ENCODE data around the gene TMSB10.

The TMSB10 gene

DNA sequence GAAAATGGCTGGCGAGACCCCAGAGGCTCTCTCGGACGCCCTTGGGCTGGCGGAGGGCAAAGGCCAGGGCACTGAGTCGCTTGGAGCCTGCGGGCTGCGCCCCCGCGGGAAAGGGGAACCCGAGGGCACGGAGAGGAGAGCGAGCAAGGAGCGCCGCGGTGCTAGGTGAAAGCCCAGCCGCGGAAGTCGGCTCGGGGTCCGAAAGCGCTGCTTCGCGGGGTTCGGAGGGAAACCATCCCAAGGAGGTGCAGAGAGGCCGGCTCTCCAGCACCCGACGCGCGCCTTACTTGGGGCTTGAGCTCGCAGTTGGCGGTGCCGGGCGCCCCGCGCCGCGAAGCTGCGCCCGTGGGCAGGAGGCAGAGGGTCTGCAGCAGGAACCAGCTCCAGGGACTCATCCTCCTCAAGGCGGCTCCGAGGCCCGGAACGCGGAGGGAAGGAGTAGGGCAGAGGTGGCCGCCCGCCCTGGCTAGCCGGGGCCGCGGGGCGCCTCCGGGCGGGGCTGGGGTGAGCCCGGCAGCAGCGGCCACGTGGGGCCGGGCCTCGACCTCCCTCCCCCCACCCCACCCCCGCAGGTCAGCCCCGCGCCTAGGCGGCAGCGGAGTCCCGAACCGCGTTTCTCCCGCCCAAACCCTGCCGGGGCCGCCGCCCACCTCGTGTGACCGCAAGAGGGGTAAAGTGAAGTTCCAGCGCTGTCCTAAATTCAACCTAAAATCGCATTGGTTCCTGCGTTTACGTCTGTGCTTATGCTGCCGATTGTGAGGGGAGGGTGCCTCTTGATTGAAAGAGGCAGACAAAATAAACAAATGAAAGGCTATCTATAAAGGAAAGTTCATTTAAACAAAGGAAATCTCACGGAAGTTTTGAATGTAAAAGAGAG is 24.6 kb upstream of the TMSB10 start, which contains the start of gene TRABD2A:
TRABD2A (minus strand) TSS at position 440 of the 877 bp plus-strand sequence; CDS start at position 395, 45 bp downstream.
- peak in 1 of 2 experiments; percentile 16 for DNase-seq

DNA sequence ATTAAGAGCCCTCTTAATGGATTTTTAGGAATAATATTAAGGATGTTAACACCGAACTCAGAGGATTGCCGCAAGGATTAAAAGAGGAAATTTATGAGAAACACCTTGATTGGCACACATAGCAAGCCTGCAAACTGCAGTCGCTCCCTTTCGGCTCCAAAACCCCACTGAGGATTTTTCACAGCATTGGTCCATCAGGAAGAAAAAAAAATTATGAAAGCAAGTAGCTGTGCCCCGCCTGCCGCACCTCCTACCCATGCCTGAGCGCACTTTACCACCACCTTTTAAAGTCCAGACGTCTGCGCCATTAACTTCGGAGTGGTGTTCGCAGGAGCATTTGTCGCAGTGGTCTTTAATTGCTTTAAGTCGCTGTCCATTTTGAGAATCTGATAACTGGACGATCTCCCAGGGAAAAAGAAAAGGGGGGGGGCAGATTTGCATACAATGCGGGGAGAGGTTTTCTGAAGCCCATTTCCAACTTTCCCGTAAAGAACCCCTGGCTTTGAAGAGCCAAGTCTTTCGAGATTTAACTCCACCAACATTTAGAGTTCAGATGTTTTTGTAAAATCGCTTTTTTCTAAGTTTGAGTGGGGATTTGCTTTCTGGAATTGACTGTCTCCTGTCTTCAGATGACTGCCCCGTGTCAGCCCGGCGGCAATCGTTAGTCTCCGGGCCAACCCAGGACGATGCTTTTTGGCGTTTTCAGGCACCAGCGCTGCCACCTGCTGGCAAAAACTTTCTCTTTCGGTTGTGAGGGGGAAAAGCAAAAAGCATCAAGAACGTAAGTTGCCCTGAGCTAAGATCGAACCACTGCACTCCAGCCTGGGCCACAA is 23.7 kb upstream of the TMSB10 start:
- DNase-seq: peak; percentile 83 to 85

DNA sequence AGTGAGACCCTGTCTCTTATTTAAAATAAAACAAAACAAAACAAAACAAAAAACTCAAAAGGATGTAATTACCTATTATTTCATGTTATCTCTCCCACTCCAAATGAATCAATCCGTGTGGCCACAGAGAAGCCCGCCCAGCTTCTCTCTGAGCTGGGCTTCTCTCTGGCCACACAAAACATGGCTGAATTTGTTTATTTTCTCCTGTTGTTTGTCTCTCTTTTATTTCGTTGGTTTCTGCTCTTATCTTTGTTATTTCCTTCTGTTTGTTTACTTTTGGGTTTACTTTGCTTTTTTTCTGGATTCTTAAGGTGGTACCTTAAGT is 23.1 kb upstream of the TMSB10 start:
- no peak for DNase-seq

DNA sequence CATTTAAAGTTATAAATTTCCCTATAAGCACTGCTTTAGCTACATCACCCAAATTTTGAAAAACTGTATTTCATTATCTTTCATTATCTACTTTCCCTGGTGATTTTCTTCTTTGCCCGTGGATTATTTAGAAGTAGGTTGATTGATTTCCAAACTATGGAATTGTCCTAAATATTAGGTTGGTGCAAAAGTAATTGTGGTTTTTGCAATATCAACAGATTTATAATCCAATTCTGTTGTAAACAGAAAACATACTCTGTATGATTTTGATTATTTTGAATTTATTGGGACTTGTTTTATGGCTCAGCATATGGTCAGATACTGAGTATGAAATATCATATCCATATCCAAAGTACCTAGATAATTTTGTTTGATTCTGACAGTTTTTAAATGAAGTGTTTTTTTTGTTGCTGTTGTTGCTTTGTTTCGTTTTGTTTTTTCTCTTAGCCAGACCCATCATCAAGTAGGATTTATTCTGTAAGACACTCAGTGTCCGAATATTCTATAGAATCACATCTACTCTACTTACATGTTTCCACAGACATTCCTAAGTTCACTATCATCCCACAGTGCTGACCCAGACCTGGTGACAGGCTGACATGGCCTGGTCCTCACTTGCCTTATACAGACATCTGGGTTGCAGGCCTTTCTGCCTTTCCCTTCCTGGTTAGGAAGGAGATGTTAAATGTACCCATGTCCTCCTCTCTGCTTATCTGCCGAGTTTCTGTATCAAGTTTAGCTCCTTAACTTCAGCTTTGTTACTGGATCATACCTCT is 22.5 kb upstream of the TMSB10 start:
- no peak for DNase-seq

DNA sequence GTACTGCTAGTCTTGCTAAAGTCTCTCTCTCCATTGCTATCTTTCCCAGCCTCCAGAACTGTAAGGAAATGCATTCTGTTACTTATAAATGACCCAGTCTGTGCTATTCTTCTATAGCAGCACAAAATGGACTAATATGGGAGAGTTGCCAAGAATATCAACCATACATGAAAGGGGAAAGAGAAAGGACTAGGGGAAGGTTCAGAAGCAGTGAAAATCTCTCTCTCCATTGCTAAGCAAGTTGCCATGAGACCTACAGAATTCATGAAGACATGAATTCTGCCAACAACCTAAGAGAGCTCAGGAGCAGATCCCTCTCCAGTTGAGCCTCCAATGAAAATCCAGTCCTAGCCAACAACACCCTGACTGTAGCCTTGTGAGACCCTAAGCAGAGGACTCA is 21.0 kb upstream of the TMSB10 start:
- DNase-seq: no peak

DNA sequence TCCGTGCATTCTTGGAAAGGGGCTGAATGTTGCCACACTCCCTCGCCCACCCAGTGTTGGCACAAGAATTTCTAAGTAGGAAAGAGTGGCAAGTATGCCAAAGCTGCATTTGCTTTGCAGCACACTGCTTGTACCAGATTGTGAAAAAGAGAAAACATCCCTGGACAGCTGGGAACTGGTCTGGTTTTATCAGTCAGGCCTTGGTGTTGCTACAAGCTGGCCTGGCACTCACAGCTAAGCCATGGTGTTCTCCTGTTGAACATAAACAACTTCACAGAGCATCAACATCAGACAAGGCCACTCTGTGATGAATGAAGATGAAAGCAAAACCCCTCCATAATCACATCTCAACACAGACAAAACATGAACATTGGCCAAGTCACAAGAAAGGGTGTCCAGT is 20.3 kb upstream of the TMSB10 start:
- no peak for DNase-seq

DNA sequence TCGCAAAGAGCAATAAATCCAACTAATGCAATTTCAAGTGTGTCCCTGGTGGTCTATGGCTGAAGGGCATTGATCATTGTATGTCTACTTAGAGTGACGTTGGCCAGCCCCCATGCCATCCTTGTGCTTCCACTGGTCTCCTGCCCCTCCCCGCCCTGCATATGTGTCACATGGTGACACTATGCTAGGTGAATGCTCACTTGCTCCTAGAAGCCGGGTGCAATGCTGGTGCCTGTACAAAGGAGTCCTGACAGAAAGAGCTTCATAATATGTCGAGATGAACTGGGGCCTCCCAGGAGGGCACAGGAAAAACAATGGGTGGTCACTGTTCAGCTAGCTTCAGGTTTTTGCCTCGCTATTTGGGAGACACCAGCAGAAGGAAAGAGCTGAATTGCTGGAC is 18.7 kb upstream of the TMSB10 start:
- DNase-seq: no peak

DNA sequence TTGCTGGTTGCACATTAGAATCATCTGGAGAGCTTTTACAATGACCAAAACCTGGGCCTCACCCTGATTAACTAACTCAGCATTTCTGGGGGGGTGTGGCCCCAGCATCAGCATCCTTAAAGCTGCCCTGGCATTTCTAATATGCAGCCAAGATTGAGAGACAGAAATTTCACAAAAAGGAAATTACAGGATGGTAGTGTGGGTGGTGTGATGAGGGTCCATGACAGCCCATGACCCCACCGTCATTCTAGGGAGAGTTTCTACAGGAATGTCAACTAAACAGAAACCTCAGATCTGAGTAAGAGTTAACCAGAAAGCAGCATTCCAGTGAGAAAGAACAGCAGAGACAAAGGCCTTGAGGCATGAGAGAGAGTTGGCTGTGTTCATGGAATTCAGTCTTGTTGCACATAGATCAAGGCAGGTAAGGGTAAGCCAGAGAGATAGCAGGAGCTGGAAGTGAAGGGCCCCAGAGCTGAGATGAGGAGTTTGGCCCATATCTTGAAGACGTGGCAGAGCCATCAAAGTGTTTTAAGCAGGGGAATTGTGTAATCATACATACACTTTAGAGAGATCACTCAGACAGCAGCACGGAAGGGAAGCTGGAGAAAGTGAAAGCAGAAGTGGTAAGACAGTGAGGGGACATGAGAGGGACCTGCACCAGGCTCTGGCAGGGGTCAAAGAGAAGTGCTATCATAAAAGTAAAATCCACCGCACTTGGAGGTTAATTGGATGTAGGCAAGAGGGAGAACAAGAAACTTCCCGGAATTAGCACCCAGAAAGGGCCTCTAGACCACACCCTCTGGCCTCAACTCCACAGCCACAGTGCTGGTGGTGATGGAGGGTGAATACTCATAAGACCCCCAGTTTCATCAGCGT is 16.8 kb upstream of the TMSB10 start:
- peak; percentile 95 to 96 for DNase-seq

DNA sequence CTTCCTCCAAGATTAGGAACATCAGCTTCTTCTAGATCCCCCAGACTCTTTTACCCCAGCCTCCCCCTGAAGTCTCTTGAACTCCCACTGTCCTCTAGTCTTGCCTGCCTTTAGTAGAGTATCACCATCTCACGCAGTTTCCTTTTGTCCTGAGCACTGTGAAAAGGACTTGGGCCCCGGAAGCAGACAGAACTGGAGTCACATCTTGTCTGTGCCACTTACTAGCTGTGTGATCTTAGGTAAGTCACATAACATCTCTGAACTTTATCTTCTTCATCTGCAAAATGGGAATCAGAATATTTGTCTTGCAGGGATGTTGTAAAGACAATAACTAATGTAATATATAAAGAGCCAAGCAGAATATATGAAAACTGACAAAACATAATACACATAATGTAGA is 16.1 kb upstream of the TMSB10 start:
- DNase-seq: no peak

DNA sequence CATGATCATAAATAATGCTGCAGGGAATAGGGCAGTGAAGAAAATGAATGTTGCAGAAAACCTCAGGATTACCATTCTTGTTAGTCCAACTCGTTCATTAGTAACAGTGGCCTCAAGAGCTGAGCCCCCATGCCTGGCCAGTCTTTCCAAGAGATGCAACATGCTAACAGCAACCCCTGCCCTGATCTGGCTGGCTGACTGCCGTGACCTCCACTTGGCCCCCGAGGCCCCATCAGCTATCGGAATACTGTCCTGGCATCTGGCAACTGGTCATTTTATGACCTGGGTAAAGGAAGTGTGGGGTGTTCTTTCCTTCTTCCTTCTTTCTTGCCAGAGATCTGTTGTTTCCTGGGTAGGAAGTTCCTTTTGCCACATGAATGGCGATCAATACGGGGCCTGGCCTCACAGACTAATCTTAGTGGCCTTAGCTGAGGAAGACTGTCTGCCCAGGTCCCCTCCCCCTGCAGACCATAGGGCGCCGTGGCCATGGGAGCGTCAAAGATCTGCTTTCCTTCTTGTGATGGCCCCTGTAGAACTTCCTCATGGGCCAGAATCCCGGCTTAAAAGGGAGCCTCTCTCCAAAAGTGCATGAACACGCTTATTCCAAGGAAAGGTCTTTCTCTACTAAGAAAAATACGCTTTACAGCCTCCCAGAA is 14.0 kb upstream of the TMSB10 start:
- DNase-seq: no peak

DNA sequence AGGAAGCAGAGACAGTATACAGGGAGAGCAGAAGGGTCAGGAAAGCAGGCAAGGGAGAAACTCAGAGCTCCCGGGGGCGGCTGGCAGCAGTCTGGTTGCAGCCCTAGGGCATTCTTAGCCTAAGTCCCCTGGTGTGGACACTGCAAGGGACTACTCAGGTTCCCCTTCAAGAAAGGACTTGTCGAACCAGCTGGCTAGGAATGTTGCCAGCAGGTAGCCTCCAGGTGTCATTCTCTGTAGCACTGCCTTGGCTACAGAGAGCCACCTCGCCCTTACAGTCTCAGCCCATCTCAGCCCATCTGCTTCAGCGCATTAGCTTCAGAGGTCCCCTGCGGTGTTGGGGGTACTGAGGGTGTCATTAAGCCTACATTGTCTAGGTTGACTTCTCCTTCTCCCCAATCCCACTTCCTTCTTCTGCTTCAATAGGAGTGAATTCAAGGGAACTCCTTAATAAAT is 11.3 kb upstream of the TMSB10 start:
- peak in 1 of 2 experiments; percentile 41 for DNase-seq

DNA sequence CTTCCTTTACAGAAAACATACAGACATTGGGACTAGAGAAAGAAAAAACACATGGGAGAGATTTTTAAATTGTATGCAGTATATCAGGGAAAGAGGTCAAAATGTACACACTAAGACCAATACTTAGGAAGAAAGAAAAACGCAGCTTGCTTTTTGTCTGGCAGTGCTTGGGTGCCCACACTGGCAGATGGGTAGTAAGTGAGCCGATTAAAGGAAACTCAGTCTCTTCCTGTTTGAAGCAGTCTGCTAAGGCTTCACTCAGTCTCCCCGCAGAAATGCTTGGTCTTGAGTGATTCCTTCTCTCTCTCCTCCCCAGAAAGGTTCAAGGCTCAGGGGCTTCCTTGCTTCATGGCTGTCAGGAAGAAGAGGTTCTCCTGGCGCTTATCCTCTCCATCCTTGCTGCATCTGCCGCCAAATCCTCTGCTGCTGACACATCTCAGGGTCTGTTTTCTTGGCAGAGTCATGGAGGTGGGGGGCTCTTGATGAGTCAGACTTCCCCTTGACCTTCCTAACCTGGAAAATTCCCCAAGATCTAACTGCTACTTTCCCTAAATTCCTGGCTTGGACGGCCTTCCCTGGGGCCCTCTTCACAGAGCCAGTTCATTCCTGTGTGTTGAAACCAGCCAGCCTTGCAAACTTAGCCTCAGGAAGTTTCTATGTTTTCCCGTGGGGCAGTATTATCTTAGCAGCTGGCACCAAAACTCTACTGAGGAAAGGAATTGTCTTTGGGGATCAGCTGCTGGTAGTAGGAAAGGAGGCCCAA is 10.5 kb upstream of the TMSB10 start:
- peak; percentile 50 to 52 for DNase-seq

DNA sequence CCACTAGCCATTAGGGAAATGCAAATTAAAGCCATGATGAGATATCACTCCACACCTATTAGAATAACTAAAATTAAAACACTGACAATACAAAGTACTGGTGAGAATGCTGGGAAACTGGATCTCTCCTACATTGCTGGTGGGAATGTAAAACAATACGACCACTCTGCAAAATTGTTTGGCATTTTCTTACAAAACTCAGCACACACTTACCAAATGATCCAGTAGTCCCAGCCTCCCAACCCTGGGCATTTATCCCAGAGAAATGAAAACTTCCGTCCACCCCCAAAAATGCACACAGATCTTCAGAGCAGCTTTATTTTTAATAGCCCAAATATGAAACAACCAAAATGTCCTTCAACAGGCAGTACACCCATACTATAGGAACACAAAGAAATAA is 8.9 kb upstream of the TMSB10 start:
- no peak for DNase-seq

DNA sequence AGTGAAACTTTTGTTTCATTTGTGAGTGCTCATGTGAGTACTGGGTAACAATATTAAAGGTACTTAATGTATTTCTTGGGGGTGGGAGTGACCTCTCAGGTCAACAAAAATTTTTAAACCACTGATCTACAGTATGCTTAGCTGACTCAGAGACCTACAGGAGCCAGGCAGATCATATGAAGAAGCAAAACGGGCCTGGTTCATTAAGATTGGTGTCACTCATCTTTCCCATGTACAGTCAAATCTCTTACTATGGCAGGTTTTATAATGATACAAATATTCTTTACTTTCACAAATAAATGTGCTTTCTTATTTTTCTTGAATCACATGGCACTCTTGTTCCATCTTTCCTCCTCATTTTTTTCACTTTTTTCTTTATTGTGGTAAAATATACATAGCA is 7.7 kb upstream of the TMSB10 start:
- no peak for DNase-seq

DNA sequence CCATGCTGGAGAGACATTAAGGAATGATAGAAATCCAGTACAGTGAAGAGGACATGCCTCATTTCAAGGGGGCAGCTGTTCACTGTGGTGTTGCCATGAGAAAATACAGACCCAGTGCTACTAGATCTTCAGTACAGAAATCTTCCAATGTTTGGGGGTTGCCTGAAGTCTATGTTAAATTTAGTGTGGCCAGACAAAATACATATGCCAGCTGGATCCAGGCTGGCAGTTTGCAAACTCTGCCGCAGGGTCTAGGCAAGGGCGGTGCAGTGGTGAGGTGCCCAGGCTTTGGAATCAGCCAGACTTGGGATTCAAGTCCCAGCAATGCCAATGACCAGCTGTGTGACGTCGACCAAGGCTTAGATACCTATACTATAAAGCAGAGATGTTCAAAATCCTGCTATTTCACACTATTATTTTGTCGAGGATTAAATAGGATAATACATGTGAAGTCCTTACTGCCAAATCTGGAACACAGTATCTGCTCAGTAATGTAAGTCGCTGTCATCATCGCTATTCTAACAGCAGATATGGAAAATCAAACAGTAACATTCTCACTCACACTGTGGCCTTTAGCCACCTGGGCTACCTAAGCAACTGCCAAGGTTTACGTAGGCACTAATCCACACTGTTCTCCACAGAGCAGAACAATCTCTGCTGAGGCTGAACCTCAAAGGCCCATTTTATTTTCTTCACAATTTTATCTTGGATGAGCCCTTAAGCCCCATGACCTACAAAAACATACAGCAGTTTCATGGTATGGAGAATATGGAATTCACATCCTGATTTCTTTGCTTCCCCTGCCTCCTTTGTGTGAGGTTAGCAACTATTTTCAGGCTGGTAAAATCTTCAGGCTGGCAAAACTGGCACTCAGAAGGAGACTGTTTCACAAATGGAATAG is 5.9 kb upstream of the TMSB10 start:
- DNase-seq: no peak

DNA sequence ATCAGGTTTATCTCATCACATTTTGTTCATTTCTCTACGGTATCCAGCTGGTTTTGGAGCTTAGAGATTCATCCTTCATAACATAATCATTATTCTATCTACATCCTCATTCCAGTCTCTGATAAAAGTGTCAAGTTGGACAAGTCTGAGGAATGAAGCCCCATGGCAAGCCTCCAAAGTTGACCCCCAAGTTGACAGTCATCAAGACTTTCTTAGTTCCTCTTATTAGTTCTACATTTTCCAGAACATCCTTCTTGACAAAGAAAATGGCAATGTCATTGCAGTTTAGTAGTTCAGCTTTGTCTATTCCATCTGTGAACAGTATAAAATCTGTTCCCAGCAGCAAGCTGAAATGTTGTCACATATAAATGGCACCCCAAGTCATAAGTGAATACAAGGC is 4.5 kb upstream of the TMSB10 start:
- no peak for DNase-seq

DNA sequence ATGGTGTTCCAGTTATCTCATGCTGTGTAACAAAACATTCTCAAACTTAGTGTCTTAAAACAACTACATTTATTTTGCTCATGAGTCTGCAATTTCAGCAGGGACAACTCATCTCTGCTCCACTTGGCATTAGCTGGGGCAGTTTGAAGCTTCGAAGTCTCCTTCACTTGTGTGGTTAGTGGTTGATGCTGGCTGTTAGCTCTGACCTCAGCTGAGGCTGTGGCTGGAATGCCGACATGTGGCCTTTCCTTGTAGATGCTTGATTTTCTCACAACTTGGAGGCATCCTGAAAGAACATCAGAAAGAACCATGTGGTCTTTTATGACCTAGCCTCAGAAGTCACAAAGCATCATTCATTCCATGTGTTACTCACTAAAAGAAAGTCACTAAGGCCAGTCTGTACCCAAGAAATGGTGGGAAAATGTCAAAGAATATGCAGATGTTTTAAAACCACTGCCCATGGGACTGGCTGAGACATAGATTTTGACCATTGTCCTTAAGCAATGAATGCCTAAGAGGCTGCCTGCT is 3.8 kb upstream of the TMSB10 start:
- no peak for DNase-seq

DNA sequence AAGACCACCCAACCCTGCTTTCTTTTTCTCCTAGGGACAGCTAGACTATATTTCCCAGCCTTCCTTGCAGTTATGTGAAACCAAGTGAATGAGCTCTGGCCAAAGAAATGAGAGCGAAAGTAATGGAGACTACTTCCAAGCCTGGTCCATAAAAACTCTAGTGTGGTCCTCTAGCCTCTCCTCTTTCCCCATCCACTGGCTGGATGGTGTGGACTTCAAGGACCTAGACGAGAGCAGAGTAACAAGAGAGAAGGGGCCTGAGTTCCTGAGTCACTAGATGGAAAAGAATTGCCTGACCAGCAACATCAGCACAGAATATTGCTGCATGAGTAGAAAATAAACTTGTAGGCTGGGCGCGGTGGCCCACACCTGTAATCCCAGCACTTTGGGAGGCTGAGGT is 2.9 kb upstream of the TMSB10 start:
- no peak for DNase-seq

DNA sequence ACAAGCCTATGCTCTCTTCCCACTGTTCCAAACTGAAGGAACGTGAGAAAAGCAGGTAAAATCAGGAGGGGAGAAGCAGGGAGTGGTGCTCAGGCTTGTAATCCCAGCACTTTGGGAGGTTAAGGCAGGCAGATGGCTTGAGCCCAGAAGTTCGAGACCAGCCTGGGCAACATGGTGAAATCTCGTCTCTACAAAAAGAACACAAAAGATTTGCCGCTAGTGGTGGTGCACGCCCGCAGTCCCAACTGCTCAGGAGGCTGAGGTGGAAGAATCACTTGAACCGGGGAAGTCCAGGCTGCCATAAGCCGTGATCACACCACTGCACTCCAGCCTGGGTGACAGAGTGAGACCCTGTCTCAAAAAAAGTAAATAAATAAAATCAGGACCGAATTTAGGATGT is 1.3 kb upstream of the TMSB10 start:
- no peak for DNase-seq

All from Kasumi-1 (cell line).